ENCODE measurements around the gene ST8SIA1.

- no peak for TF ChIP-seq EZH2 (IDR thresholded peaks at IDR 0.05; ENCODE audit: borderline replicate concordance, insufficient read depth, low read length, poor library complexity, severe bottlenecking)
- no peak for TF ChIP-seq CTCF (IDR thresholded peaks at IDR 0.05; ENCODE audit: poor library complexity, severe bottlenecking)
- no peak for TF ChIP-seq POLR2AphosphoS5 (IDR thresholded peaks at IDR 0.05)
- no peak for TF ChIP-seq SMC3 (conservative IDR thresholded peaks at IDR 0.05; ENCODE audit: poor library complexity)
- TF ChIP-seq RAD21 (conservative IDR thresholded peaks at IDR 0.05): no peak
Observed at GRCh38 chr12:22287776-22288621, 46.5 kb downstream of the ST8SIA1 start.

Data from neural cell (in vitro differentiated cells).